ENCODE measurements around the gene ZSWIM5. TPM values are rescaled to one million over a fixed set of nuclear protein-coding genes. Genes with fewer than 3 reads are reported as not detected.

ZSWIM5 gene
- total and polyA plus RNA-seq, 9 of the 15 experiments (the other 6 are each of a cell fraction or from before 2014, with no cell fraction given) = under 0.01 to 0.07 (median 0.03) TPM; not detected in 3

DNA sequence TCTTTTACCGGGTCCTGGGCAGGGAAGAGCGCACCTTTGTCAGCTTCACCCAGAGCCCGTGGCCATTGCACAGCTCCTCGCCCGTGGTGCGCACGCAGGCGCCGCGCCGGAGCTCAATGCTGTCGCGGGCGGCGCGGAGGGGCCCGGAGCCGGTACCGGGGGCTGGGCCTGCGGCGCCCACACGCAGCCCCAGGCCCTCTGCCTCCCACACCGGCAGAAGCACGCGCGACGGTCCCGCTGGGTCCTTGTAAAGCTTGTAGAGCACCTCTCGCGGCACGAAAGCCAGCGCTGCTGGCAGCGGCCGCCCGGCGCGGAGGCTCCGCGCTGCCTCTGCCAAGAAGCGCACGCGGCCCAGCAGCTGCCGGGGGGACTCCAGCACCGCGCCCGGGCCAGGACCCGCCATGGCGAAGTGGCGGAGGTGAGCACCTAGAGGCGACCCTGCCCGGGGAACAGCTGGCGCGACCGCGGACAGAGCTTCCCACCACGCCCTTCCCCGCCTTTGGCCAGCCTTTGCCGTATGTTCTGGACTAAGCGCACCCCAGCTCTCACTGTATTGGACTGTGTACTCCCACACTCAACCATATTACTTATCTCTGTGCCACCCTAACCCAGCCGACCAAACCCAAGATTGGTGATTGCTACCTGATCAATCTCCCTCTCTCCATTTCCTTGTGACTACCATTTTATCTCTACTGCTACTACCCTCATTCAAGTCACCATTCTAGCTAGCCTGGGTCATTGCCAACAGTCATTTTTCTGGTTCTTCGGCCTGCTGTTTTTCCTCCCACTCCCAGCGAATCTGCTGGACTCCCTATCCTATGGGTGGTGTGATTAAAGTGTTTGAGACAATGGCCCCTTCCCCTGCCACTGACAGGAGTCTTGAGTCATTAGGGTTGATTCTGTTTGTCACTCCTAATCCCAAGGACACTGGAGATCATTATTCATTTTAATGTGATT, 195.3 kb downstream of the ZSWIM5 start, which contains the start of gene HECTD3 (continued):
- TF ChIP-seq MGA (IDR thresholded peaks at IDR 0.05) (no peak), IRF1 (CRISPR knock-in tag; IDR thresholded peaks at IDR 0.05; ENCODE audit: borderline replicate concordance) (no peak), FOXO4 (CRISPR knock-in tag; IDR thresholded peaks at IDR 0.05) (no peak), ZSCAN29 (IDR thresholded peaks at IDR 0.05) (no peak), DLX4 (CRISPR knock-in tag; IDR thresholded peaks at IDR 0.05) (no peak), ZNF764 (CRISPR knock-in tag; IDR thresholded peaks at IDR 0.05; ENCODE audit: low read depth) (no peak), ARNT (IDR thresholded peaks at IDR 0.05) (peak; percentile 21 to 92; a peak in 2 of 4 replicates), PTBP1 (IDR thresholded peaks at IDR 0.05; ENCODE audit: low read depth, low read length) (no peak), SP2 (IDR thresholded peaks at IDR 0.05; ENCODE audit: extremely low read depth, low read depth, low read length, poor library complexity, severe bottlenecking) (no peak)
- TF ChIP-seq, protein P1, sequence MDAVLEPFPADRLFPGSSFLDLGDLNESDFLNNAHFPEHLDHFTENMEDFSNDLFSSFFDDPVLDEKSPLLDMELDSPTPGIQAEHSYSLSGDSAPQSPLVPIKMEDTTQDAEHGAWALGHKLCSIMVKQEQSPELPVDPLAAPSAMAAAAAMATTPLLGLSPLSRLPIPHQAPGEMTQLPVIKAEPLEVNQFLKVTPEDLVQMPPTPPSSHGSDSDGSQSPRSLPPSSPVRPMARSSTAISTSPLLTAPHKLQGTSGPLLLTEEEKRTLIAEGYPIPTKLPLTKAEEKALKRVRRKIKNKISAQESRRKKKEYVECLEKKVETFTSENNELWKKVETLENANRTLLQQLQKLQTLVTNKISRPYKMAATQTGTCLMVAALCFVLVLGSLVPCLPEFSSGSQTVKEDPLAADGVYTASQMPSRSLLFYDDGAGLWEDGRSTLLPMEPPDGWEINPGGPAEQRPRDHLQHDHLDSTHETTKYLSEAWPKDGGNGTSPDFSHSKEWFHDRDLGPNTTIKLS (IDR thresholded peaks at IDR 0.05; ENCODE audit: borderline replicate concordance, low read depth) = no peak; the same call in 1 of the 2 replicates
